Stimulated activated CD4-positive, alpha-beta T cell treated with anti-CD3 and anti-CD28 coated beads, Interleukin-2, amount 100 ng/mL, for 4 hours (primary cell): ENCODE data around the gene FBXW10.
"Not testable (repeated sequence)": the region's sequence is repeated elsewhere in the genome, so short reads cannot be mapped to it uniquely, and the experiment has no call there.

ENCODE experiments used
- DNase-seq: peaks from one replicate; pipeline ENCODE4 v3.0.0-alpha.2; 2020; ENCODE audit warnings: low read depth

The FBXW10 gene

GRCh38 chr17:18753829-18754409 lies 10.1 kb downstream of the FBXW10 start:
- not testable (repeated sequence) for DNase-seq

GRCh38 chr17:18755969-18756368 lies 12.1 kb downstream of the FBXW10 start:
- not testable (repeated sequence) for DNase-seq

- DNase-seq = not testable (repeated sequence)
These were observed 13.7 kb downstream of the FBXW10 start for GRCh38 chr17:18757368-18758044.

- not testable (repeated sequence) for DNase-seq
These were observed 14.5 kb downstream of the FBXW10 start for GRCh38 chr17:18758344-18758743.

- not testable (repeated sequence) for DNase-seq
These were observed 16.4 kb downstream of the FBXW10 start for GRCh38 chr17:18760221-18760620.

- DNase-seq = not testable (repeated sequence)
These were observed 26.7 kb downstream of the FBXW10 start for GRCh38 chr17:18770572-18770971.

GRCh38 chr17:18771066-18771465 lies 27.2 kb downstream of the FBXW10 start:
- not testable (repeated sequence) for DNase-seq

- no peak for DNase-seq
These were observed 28.6 kb downstream of the FBXW10 start for GRCh38 chr17:18772471-18772870.

- peak; percentile 92 for DNase-seq
These were observed 37.3 kb downstream of the FBXW10 start, which contains the start of gene TVP23B for GRCh38 chr17:18780991-18781718. Gene TVP23B (plus strand): TSS chr17:18781183. CDS start chr17:18781294, 111 bp downstream.

GRCh38 chr17:18781805-18782204 lies 38.0 kb downstream of the FBXW10 start:
- not testable (repeated sequence) for DNase-seq

GRCh38 chr17:18785933-18786332 lies 42.1 kb downstream of the FBXW10 start:
- DNase-seq = not testable (repeated sequence)

GRCh38 chr17:18786890-18787289 lies 43.0 kb downstream of the FBXW10 start:
- DNase-seq = not testable (repeated sequence)

- DNase-seq = not testable (repeated sequence)
These were observed 47.5 kb downstream of the FBXW10 start for GRCh38 chr17:18791402-18791801.

- not testable (repeated sequence) for DNase-seq
These were observed 51.0 kb downstream of the FBXW10 start for GRCh38 chr17:18794841-18795240.

GRCh38 chr17:18796887-18797286 lies 53.0 kb downstream of the FBXW10 start:
- not testable (repeated sequence) for DNase-seq

- DNase-seq = not testable (repeated sequence)
These were observed 59.8 kb downstream of the FBXW10 start for GRCh38 chr17:18803458-18804245.

GRCh38 chr17:18815924-18816323 lies 72.1 kb downstream of the FBXW10 start:
- not testable (repeated sequence) for DNase-seq

GRCh38 chr17:18816489-18817371 lies 72.9 kb downstream of the FBXW10 start:
- DNase-seq = peak; percentile 36

- DNase-seq = not testable (repeated sequence)
These were observed 77.6 kb downstream of the FBXW10 start for GRCh38 chr17:18821430-18821829.

GRCh38 chr17:18827613-18828012 lies 83.8 kb downstream of the FBXW10 start:
- DNase-seq = not testable (repeated sequence)
